Heart right ventricle (tissue), 16 donors: Measurements from ENCODE around the gene ALAS1. TPM values are rescaled to one million over a fixed set of nuclear protein-coding genes. Genes with fewer than 3 reads are reported as not detected.

Source experiments
- ATAC-seq, 8 donors: fragments of 200-7000 bp; cut with Tn5 transposase; one replicate each; pipeline ENCODE4 v1.9.1; 2020; ENCODE audit warnings: mild to moderate bottlenecking in 8 of 8, moderate library complexity in 8 of 8, moderate number of reproducible peaks in 1 of 8
- DNase-seq, 2 donors: peaks; one replicate each; pipeline ENCODE4 v3.0.0-alpha.2; 2020
- H3K27ac ChIP-seq, 10 donors: fragments of 200-600 bp; sonication (generic) in 2 of 10; one replicate each; pipeline versions ENCODE4 v1.5.0 to v1.8.0; 2020 to 2022; ENCODE audit warnings: mild to moderate bottlenecking in 3 of 10
- H3K27me3 ChIP-seq, 7 donors: fragments of 200-600 bp; one replicate each; pipeline ENCODE4 v1.8.0; 2021 to 2022; ENCODE audit warnings: mild to moderate bottlenecking in 2 of 7
- H3K36me3 ChIP-seq, 9 donors: fragments of 200-600 bp; sonication (generic) in 1 of 9; one replicate each; pipeline versions ENCODE4 v1.5.0 to v1.8.0; 2020 to 2022; ENCODE audit warnings: mild to moderate bottlenecking in 2 of 9
- H3K4me1 ChIP-seq, 9 donors: fragments of 200-600 bp; sonication (generic) in 1 of 9; one replicate each; pipeline versions ENCODE4 v1.5.0 to v1.8.0; 2020 to 2022; ENCODE audit warnings: mild to moderate bottlenecking in 4 of 9
- H3K4me3 ChIP-seq, 10 donors: fragments of 200-600 bp; sonication (generic) in 2 of 10; one replicate each; pipeline versions ENCODE4 v1.5.0 to v1.8.0; 2020 to 2022; ENCODE audit warnings: mild to moderate bottlenecking in 7 of 10, moderate library complexity in 2 of 10
- H3K9me3 ChIP-seq, 11 donors: fragments of 200-600 bp in 10 of 11; sonication (generic) in 2 of 11; one replicate each; pipeline versions ENCODE4 v1.5.0 to v1.8.0; 2013 to 2022; ENCODE audit warnings: mild to moderate bottlenecking in 2 of 11, control low read depth in 1 of 11, moderate library complexity in 1 of 11
- CTCF ChIP-seq, 9 donors: fragments of 200-600 bp; sonication (generic) in 2 of 9; IDR thresholded peaks; one replicate each; pipeline versions ENCODE4 v1.5.0 to v1.8.0; 2021 to 2022; ENCODE audit warnings: antibody characterized with exemption in 9 of 9, mild to moderate bottlenecking in 5 of 9, moderate library complexity in 1 of 9
- WGBS, 2 donors: extraction: QIAGEN DNeasy Blood & Tissue Kit; methylation state at CpG; one replicate each; pipeline ENCODE4 v1.1.7; 2013; ENCODE audit warnings: inconsistent platforms in 1 of 2; 5-methylcytosine and 5-hydroxymethylcytosine counted together
- intact Hi-C, 10 donors: fragments of 100-400 bp; cut with DNase I; formaldehyde crosslinking; loops; one replicate each; pipeline versions ENCODE4 v1.11.1 to v1.14.2; 2022
- long read RNA-seq, 3 donors: library from polyadenylated mRNA; unstranded; transcript quantifications; one replicate each; pipeline ENCODE4 v2.0.0, GENCODE V29; 2020 to 2021
- polyA plus RNA-seq, 2 donors: library from polyadenylated mRNA; stranded (reverse); fragments of 200-250 nt; gene quantifications; one replicate each; pipeline ENCODE4 v1.2.3, GENCODE V29; 2013
- total RNA-seq, 10 donors: library from RNA; stranded (reverse); fragmentation: NEBNext Ultra II Directional in 3 of 10; extraction: Animal tissue kit (Norgen Biotek cat#: 25700) in 3 of 10; gene quantifications; one replicate each; pipeline versions ENCODE4 v1.2.1 to v1.2.4, GENCODE V29; 2021 to 2023
- donor health status: Arrhythmogenic right ventricular cardiomyopathy.
- donor health status: ischemic (EF 13 %, LVEDD 7.1; RV severe dilation, severe dysfunction).
- donor health status: healthy with polysubstance abuse.
- donor health status: DM: no; HTN: yes; CAD: no.
- donor health status: DM: no; HTN: no; CAD: no.
- donor health status: ischemic (EF 25% LVEDD 6.9; RV normal size, moderate dysfunction).
- donor health status: ischemic (EF 25% LVEDD 5.7; RV mildly dilated, moderate dysfunction).
- donor health status: healthy.
- donor health status: DM: yes; HTN: yes; CAD: no.
- donor health status: Ischemic cardiomyopathy.
- donor health status: ischemic (EF 35%, LVEDD 5.7; RV mildly dilated, moderate dysfunction).
- donor health status: nonischemic (EF 11% LVEDD 7.7; RV severe dilation, severe dysfunction).
- donor health status: DM: yes; HTN: yes; CAD: no.
- donor health status: PGD.
- donor health status: ischemic (EF 29% LVEDD 5.4; RV normal size, mild dysfunction).
- donor health status: nonischemic (EF 23%, LVEDD 6.1; RV moderate dilation, normal function).

Gene ALAS1
- total RNA-seq (100 to 1,000 TPM; 117 to 233 (median 177) TPM), polyA plus RNA-seq (10 to 100 TPM; 55.2 to 98.4 TPM)
- long read RNA-seq, donor 1, transcript ALAS1-205 (12 exons, 2,356 nt), result minor isoform, 13 of 177 reads
- long read RNA-seq, donor 1, transcript ALAS1-201 (11 exons, 2,212 nt), result minor isoform, 9 of 177 reads
- long read RNA-seq, donor 1, transcript ALAS1-204 (11 exons, 2,125 nt), result major isoform, 120 of 177 reads
- long read RNA-seq, donor 1, partial matches to known transcripts, result 30 of 177 reads
- long read RNA-seq, donor 1, other reads (novel, unspliced or antisense), result 5 of 177 reads
- long read RNA-seq, donor 2, transcript ALAS1-205 (12 exons, 2,356 nt), result minor isoform, 16 of 280 reads
- long read RNA-seq, donor 2, transcript ALAS1-201 (11 exons, 2,212 nt), result minor isoform, 18 of 280 reads
- long read RNA-seq, donor 2, transcript ALAS1-204 (11 exons, 2,125 nt), result major isoform, 207 of 280 reads
- long read RNA-seq, donor 2, partial matches to known transcripts, result 29 of 280 reads
- long read RNA-seq, donor 2, other reads (novel, unspliced or antisense), result 9 of 280 reads
- long read RNA-seq, donor 3, transcript ALAS1-205 (12 exons, 2,356 nt), result minor isoform, 43 of 439 reads
- long read RNA-seq, donor 3, transcript ALAS1-201 (11 exons, 2,212 nt), result minor isoform, 21 of 439 reads
- long read RNA-seq, donor 3, transcript ALAS1-204 (11 exons, 2,125 nt), result major isoform, 309 of 439 reads
- long read RNA-seq, donor 3, partial matches to known transcripts, result 43 of 439 reads
- long read RNA-seq, donor 3, other reads (novel, unspliced or antisense), result 22 of 439 reads

GRCh38 chr3:52197842-52198625 is at the start of gene ALAS1:
ALAS1 (plus strand) TSS chr3:52198160; CDS start chr3:52199242, 1,082 bp downstream.
- ATAC-seq (peak; percentile 84 to 94 (median 93)), DNase-seq (peak; percentile 92 to 95)
- H3K4me1 ChIP-seq, result peaks cover 15 to 84% (median 72%) of the 10 kb centered on the region in 9 donors
- peaks cover 0 to 40% (median 23%) of the 10 kb centered on the region in 9 donors for H3K36me3 ChIP-seq
- peak in 5 of 9 donors; percentile 8 to 34 (median 29) for TF ChIP-seq CTCF (IDR thresholded peaks at IDR 0.05)
- peak within 1 kb of the TSS; percentile 76 to 100 (median 90) for H3K4me3 ChIP-seq
- H3K27me3 ChIP-seq, result no peaks in the 10 kb centered on the region
- intact Hi-C loops, result loop anchor here in 4 of 10 donors (2.0 to 5.0 kb wide), 2 partner anchors 19 to 46 kb away; partner anchors contain the start of gene POC1A (in 4 of the 4)
- H3K9me3 ChIP-seq, result no peaks in the 10 kb centered on the region
- WGBS, 2 donors, result 0 to 1% methylated on average over 69 to 71 of the region's 71 CpGs
- peak within 1 kb of the TSS; percentile 78 to 96 (median 92) for H3K27ac ChIP-seq

- H3K9me3 ChIP-seq, result no peaks in the 10 kb centered on the region
- H3K4me3 ChIP-seq, result no peak overlapping the region
- no peak overlapping the region for H3K27ac ChIP-seq
- 93 to 98% methylated on average over 8 of the region's 8 CpGs for WGBS, 2 donors
- DNase-seq (no peak), ATAC-seq (no peak)
- TF ChIP-seq CTCF (IDR thresholded peaks at IDR 0.05), result no peak
- no peaks in the 10 kb centered on the region for H3K27me3 ChIP-seq
- peaks cover 0 to 43% (median 0%) of the 10 kb centered on the region in 9 donors for H3K36me3 ChIP-seq
- H3K4me1 ChIP-seq, result peaks cover 5 to 13% (median 10%) of the 10 kb centered on the region in 9 donors
- intact Hi-C loops, result loop anchor here in 1 of 10 donors (5.0 kb wide), 1 partner anchor 193 kb away; no protein-coding TSS in a partner anchor
Observed at GRCh38 chr3:52149021-52149420, 48.9 kb upstream of the ALAS1 start.

GRCh38 chr3:52149726-52150125 is 48.2 kb upstream of the ALAS1 start:
- WGBS, 2 donors, result 97% methylated on average over 11 of the region's 11 CpGs
- ATAC-seq (no peak), DNase-seq (no peak)
- TF ChIP-seq CTCF (IDR thresholded peaks at IDR 0.05), result no peak
- Histone ChIP-seq H3K36me3 (peaks cover 0 to 43% (median 0%) of the 10 kb centered on the region in 9 donors), H3K27me3 (no peaks in the 10 kb centered on the region), H3K4me3 (no peak overlapping the region), H3K4me1 (peaks cover 4 to 12% (median 10%) of the 10 kb centered on the region in 9 donors), H3K27ac (no peak overlapping the region), H3K9me3 (no peaks in the 10 kb centered on the region)
- intact Hi-C loops, result loop anchor here in 7 of 10 donors (5.0 to 10.0 kb wide), 6 partner anchors 48 to 193 kb away; partner anchors contain the start of genes ALAS1 (in 4 of the 7) and WDR82 (in 1 of the 7)
